ENCODE measurements around the gene SLC9A1.
A peak's percentile ranks its signal among the peaks of the same experiment; 100 is the strongest.

The SLC9A1 gene

DNA sequence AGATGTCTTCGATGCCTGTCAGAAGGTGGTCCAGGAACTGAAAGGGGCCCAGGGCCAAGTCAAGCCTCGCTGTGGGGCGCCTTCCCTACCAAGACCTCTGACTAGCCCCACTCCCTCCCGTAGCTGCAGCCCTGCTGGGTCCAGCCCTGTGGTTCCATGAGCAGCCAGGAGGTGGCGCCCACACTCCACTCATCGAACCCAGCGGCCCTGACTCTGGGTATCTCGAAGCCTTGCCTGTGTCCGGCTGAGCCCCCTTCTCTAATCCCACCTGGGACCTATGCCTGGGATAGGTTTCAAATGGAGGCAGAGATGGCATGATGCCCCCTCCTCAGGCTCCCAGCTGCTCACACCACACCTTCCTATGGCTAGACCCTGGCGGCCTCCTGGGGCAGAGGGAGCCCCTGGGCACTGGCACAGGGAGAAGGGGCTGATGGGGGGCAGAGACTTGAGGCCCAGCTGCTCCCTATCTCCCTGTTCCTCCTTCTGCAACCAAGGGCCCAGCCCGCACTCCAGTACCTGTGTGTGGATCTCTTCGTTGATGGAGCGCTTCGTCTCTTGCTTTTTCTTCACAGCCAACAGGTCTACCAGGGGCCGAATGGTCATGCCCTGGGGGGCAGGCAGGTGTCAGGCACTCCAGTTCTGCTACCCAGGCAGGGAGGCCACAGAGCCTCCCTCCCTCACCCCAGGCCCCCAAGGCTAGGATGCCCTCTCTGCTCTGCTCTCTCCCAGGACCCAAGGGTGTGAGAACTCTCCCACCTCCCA lies 52.0 kb downstream of the SLC9A1 start:
- peaks cover 9% of the 10 kb centered on the region for H3K36me3 ChIP-seq (ENCODE audit: control insufficient read depth, insufficient read depth, low read length)
- H3K4me1 ChIP-seq (ENCODE audit: control insufficient read depth, insufficient read depth, low read length) = peaks cover 17% of the 10 kb centered on the region
- no peak overlapping the region for H3K4me3 ChIP-seq (ENCODE audit: low read depth, low read length)
- no peak overlapping the region for H3K27ac ChIP-seq (ENCODE audit: low read depth, low read length)
- H3K9ac ChIP-seq (ENCODE audit: low read length) = no peak overlapping the region
- no peaks in the 10 kb centered on the region for H3K27me3 ChIP-seq (ENCODE audit: control insufficient read depth, insufficient read depth, low read length)
- H3K9me3 ChIP-seq (ENCODE audit: control insufficient read depth, insufficient read depth, low read depth, low read length) = no peaks in the 10 kb centered on the region

DNA sequence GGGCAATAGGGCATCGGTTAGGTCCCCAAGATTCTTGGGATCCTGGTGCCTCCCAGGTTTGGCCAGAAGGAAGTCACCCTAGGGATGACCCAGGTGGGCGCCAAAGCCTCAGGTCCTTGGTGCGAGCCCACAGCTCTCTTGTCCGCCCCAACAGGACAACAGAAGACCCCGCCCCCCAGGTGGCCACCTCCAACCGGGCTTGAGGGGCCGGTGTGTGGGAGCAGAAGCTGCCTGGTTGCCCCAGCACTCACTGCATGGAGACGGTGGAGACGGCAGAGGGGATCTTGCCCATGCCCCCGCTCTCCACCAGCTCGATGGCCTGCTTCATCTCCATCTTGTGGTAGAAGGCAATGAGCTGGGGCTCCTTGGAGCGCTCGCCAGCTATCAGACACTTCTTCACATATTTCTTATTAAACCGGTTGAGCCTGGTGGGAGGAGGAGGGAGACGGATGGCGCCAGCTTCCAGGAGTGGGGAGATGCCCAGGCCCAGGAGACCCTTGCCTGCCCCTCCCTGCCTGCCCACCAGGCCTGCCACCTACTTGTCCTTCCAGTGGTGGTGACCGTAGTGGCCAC lies 52.7 kb downstream of the SLC9A1 start:
- peaks cover 9% of the 10 kb centered on the region for H3K36me3 ChIP-seq (ENCODE audit: control insufficient read depth, insufficient read depth, low read length)
- peaks cover 17% of the 10 kb centered on the region for H3K4me1 ChIP-seq (ENCODE audit: control insufficient read depth, insufficient read depth, low read length)
- no peaks in the 10 kb centered on the region for H3K9me3 ChIP-seq (ENCODE audit: control insufficient read depth, insufficient read depth, low read depth, low read length)
- no peak overlapping the region for H3K27ac ChIP-seq (ENCODE audit: low read depth, low read length)
- no peaks in the 10 kb centered on the region for H3K27me3 ChIP-seq (ENCODE audit: control insufficient read depth, insufficient read depth, low read length)
- H3K4me3 ChIP-seq (ENCODE audit: low read depth, low read length) = no peak overlapping the region
- H3K9ac ChIP-seq (ENCODE audit: low read length) = no peak overlapping the region

DNA sequence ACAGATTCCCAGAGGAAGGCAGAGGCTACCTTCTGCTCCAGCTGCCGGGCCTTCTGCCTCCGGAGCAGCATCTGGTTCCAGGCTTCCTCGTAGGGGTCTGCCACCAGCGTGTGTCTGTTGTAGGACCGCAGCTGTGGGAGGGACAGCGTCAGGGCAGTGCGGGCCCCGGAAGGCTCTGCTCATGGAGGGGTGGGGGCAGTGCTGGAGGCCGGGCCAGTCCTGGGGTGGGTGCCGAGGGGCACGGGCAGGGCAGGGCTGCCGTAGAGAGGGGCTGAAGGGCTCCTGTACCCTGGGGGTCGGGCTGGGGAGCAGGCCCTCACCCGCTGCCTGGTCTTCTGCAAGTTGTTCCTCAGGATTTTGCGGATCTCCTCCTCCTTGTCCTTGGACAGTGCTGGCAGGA lies 53.2 kb downstream of the SLC9A1 start:
- peaks cover 17% of the 10 kb centered on the region for H3K4me1 ChIP-seq (ENCODE audit: control insufficient read depth, insufficient read depth, low read length)
- peaks cover 9% of the 10 kb centered on the region for H3K36me3 ChIP-seq (ENCODE audit: control insufficient read depth, insufficient read depth, low read length)
- H3K27me3 ChIP-seq (ENCODE audit: control insufficient read depth, insufficient read depth, low read length) = no peaks in the 10 kb centered on the region
- H3K27ac ChIP-seq (ENCODE audit: low read depth, low read length) = no peak overlapping the region
- H3K9me3 ChIP-seq (ENCODE audit: control insufficient read depth, insufficient read depth, low read depth, low read length) = no peaks in the 10 kb centered on the region
- no peak overlapping the region for H3K9ac ChIP-seq (ENCODE audit: low read length)
- H3K4me3 ChIP-seq (ENCODE audit: low read depth, low read length) = no peak overlapping the region

DNA sequence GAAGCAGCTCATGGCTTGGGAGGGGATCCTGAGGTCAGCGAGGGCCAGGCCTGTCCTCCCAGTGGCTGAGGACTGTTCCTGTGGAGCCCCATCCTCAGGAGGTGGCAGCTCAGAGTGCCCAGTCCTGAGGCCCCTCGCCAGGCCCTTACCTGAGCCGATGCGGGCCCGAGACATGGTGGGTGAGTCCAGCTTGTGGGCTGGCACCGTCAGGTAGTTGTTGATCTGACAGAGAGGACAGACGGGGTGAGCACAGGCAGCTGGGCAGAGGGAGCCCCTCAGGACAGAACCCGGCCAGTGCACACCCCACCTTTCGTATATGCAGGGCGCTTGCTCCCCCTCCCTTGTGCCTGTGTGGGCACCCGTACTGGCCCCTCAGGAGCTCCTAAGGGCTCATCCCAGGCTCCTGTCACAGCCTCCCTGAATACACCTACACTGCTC lies 53.9 kb downstream of the SLC9A1 start:
- peaks cover 17% of the 10 kb centered on the region for H3K4me1 ChIP-seq (ENCODE audit: control insufficient read depth, insufficient read depth, low read length)
- H3K4me3 ChIP-seq (ENCODE audit: low read depth, low read length) = no peak overlapping the region
- no peaks in the 10 kb centered on the region for H3K27me3 ChIP-seq (ENCODE audit: control insufficient read depth, insufficient read depth, low read length)
- no peak overlapping the region for H3K27ac ChIP-seq (ENCODE audit: low read depth, low read length)
- H3K36me3 ChIP-seq (ENCODE audit: control insufficient read depth, insufficient read depth, low read length) = peaks cover 9% of the 10 kb centered on the region
- H3K9me3 ChIP-seq (ENCODE audit: control insufficient read depth, insufficient read depth, low read depth, low read length) = no peaks in the 10 kb centered on the region
- H3K9ac ChIP-seq (ENCODE audit: low read length) = no peak overlapping the region

DNA sequence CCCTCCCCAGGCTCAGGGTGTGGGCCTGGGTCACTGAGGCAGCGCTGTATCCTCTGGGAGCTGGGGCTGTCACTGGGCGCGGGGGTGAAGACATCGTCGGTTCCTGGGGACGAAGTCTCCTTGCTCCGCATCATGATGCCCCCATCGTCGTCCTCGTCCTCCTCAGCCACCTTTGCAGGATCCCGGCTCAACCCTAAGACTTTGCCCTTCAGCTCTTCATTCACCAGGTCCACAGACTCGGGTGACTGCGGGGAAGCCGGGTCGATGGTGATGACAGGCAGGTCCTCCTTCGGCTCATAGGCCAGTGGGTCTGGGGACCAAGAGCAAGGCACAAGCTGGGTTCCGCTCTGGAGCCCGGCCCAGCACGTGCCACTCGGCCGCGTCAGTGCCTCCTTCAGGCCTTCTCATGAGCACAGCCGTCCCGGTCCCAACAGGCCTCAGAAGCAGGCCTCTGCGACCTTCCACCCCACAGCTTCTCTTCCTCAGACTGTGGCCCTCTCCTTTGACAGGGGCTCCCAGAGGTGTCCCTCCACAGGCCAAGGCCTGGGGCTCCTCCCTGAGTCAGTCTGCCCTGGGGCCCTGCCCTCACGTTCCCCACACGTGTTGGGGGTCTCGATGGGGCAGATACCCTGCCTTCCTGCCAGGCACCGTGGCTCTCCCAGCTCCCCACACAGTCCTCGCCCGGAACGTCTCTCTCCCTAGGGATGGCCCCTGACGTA lies 54.4 kb downstream of the SLC9A1 start:
- Histone ChIP-seq H3K9me3 (ENCODE audit: control insufficient read depth, insufficient read depth, low read depth, low read length) (no peaks in the 10 kb centered on the region), H3K4me3 (ENCODE audit: low read depth, low read length) (no peak overlapping the region), H3K27ac (ENCODE audit: low read depth, low read length) (no peak overlapping the region), H3K9ac (ENCODE audit: low read length) (no peak overlapping the region), H3K36me3 (ENCODE audit: control insufficient read depth, insufficient read depth, low read length) (peaks cover 4% of the 10 kb centered on the region), H3K4me1 (ENCODE audit: control insufficient read depth, insufficient read depth, low read length) (peaks cover 17% of the 10 kb centered on the region), H3K27me3 (ENCODE audit: control insufficient read depth, insufficient read depth, low read length) (no peaks in the 10 kb centered on the region)

DNA sequence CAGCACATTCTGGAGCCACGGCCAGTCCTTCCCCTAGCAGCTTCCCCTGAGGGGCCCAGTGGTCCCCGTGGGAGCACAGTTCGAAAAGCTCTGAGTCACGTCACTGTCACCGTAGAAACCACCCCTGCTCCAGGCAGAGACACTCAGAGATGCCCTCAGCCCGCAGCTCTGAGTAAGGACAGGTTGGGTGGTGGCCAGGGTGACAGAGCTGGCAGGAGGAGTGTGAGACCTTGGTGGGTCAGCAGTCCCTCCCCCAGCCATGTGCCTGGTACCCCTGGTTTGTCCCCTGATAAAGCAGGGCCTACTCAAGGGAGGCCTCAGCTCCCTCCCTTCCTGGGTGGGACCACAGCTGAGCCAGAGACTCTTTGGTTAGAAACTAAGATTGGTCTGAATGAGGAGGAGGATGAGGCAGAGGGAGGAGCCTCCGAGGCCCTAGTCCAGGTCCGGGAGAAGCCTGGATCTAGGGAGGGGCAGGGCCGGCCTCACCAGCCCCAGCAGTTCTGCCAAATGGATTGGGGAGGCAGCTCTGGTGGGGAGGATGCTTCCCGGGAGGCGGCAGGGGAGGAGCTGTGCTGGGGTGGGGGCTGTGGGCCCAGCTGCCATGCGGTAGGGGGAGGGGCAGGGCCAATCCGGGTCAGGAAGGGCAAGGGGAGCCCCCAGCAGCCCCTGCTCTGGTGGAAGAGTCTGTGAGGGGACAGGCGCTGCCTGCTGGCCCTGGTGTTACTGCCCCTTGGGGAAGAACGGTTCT lies 55.2 kb downstream of the SLC9A1 start:
- Histone ChIP-seq H3K4me1 (ENCODE audit: control insufficient read depth, insufficient read depth, low read length) (peaks cover 17% of the 10 kb centered on the region), H3K27ac (ENCODE audit: low read depth, low read length) (0 out of 2 replicates have a peak overlapping the region, but pooled peaks have one; percentile 17), H3K4me3 (ENCODE audit: low read depth, low read length) (no peak overlapping the region), H3K36me3 (ENCODE audit: control insufficient read depth, insufficient read depth, low read length) (peaks cover 4% of the 10 kb centered on the region; the same call in 1 of the 2 replicates), H3K9me3 (ENCODE audit: control insufficient read depth, insufficient read depth, low read depth, low read length) (no peaks in the 10 kb centered on the region), H3K27me3 (ENCODE audit: control insufficient read depth, insufficient read depth, low read length) (no peaks in the 10 kb centered on the region), H3K9ac (ENCODE audit: low read length) (peak overlapping the region; percentile 36)

DNA sequence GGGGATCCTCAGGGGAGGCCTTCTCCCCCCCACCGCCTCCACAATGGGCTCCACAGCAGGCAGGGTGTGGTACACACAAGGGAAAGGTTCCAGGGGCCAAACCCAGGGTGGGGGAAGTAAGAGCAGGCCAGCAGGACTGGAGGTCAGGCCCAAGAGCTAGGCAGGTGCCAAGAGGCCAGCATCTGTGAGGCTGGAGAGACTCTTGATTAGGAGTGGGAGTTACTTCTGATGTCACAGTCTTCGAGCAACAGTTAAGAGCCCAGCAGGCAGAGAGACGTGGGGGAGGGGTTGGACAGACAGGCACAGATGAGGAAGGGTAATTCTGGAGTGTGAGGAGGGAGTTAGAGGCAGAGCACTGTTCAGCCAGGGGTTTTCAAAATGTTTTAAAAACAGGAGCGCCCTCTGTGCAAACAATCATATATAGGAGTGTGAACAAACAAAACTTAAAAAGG lies 55.8 kb downstream of the SLC9A1 start:
- Histone ChIP-seq H3K27me3 (ENCODE audit: control insufficient read depth, insufficient read depth, low read length) (no peaks in the 10 kb centered on the region), H3K4me1 (ENCODE audit: control insufficient read depth, insufficient read depth, low read length) (peaks cover 17% of the 10 kb centered on the region), H3K36me3 (ENCODE audit: control insufficient read depth, insufficient read depth, low read length) (peaks cover 4% of the 10 kb centered on the region; the same call in 1 of the 2 replicates), H3K9ac (ENCODE audit: low read length) (peak overlapping the region; percentile 36), H3K4me3 (ENCODE audit: low read depth, low read length) (no peak overlapping the region), H3K9me3 (ENCODE audit: control insufficient read depth, insufficient read depth, low read depth, low read length) (no peaks in the 10 kb centered on the region), H3K27ac (ENCODE audit: low read depth, low read length) (0 out of 2 replicates have a peak overlapping the region, but pooled peaks have one; percentile 17)

DNA sequence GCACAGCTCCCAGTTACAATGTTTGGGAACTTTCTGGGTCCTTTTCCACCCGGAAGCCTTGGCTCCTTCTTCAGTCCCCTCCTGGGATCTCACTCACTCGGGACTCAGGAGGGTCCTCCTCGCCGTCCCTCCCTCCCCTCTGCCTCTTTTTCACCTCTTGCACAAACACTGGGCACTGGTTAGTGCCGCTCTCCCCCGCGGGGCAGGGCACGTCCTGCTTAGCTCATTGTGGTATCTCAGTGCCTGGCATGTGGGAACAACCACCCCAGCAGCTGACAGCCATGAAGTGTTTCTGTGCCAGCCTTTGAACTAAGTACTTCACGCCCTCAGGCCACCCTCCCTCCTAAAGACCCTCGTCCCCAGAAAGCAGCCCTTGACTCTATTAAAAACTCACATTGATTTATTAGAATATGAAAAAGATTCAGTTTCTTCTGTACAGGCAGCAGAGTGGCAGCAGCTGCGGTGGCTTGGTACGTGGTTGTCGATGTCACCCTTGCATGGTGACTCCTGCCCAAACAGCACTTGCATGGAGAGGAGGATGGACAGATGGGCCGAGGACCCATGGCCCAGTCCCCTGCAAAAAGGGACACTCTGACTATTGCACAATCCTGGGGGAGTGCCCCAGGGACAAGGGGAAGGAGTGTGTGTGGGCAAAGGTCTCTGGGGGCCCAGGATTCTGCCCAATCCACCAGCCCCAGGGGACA lies 56.3 kb downstream of the SLC9A1 start:
- H3K36me3 ChIP-seq (ENCODE audit: control insufficient read depth, insufficient read depth, low read length) = peaks cover 4% of the 10 kb centered on the region; the same call in 1 of the 2 replicates
- no peaks in the 10 kb centered on the region for H3K9me3 ChIP-seq (ENCODE audit: control insufficient read depth, insufficient read depth, low read depth, low read length)
- no peak overlapping the region for H3K4me3 ChIP-seq (ENCODE audit: low read depth, low read length)
- no peak overlapping the region for H3K27ac ChIP-seq (ENCODE audit: low read depth, low read length)
- H3K9ac ChIP-seq (ENCODE audit: low read length) = peak overlapping the region; percentile 35
- peaks cover 17% of the 10 kb centered on the region for H3K4me1 ChIP-seq (ENCODE audit: control insufficient read depth, insufficient read depth, low read length)
- no peaks in the 10 kb centered on the region for H3K27me3 ChIP-seq (ENCODE audit: control insufficient read depth, insufficient read depth, low read length)

DNA sequence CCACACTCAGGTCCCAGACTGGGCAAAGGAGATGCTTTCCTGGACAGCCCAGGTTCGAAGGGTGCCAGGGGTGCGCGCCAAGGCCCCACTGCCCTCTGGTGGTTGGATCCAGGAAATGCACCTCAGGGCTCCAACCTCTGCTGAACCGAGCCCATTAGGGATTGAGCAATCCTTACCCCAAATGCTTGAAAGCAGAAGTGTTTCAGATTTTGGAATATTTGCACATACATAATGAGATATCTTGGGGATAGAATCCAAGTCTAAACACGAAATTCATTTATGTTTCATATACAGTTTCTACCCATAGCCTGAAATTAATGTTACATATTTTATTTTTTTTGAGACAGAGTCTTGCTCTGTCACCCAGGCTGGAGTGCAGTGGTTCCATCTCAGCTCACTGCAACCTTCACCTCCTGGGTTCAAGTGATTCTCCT lies 57.4 kb downstream of the SLC9A1 start:
- Histone ChIP-seq H3K27ac (ENCODE audit: low read depth, low read length) (no peak overlapping the region), H3K4me3 (ENCODE audit: low read depth, low read length) (no peak overlapping the region), H3K9me3 (ENCODE audit: control insufficient read depth, insufficient read depth, low read depth, low read length) (no peaks in the 10 kb centered on the region), H3K9ac (ENCODE audit: low read length) (no peak overlapping the region), H3K36me3 (ENCODE audit: control insufficient read depth, insufficient read depth, low read length) (peaks cover 4% of the 10 kb centered on the region; the same call in 1 of the 2 replicates), H3K27me3 (ENCODE audit: control insufficient read depth, insufficient read depth, low read length) (no peaks in the 10 kb centered on the region), H3K4me1 (ENCODE audit: control insufficient read depth, insufficient read depth, low read length) (peaks cover 17% of the 10 kb centered on the region)

DNA sequence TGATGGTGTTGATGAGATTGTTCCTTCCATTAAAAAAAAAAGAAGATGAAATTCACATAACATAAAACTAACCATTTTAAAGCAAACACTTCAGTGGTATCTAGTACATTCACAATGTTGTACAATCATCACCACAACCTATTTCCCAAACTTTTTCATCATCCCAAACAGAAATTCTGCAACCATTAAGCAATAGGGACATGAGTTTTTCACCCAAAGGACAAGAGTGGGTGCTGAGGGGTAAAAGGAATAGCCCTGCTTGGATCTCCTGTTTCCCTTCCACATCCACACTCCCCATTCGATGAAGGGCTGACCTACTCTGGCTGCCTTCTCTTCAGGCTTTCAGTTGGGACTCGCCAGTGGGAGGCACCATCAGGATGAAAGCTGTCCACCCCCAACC lies 59.3 kb downstream of the SLC9A1 start:
- Histone ChIP-seq H3K4me1 (ENCODE audit: control insufficient read depth, insufficient read depth, low read length) (peaks cover 17% of the 10 kb centered on the region), H3K27ac (ENCODE audit: low read depth, low read length) (no peak overlapping the region), H3K36me3 (ENCODE audit: control insufficient read depth, insufficient read depth, low read length) (no peaks in the 10 kb centered on the region), H3K4me3 (ENCODE audit: low read depth, low read length) (no peak overlapping the region), H3K27me3 (ENCODE audit: control insufficient read depth, insufficient read depth, low read length) (no peaks in the 10 kb centered on the region), H3K9ac (ENCODE audit: low read length) (no peak overlapping the region), H3K9me3 (ENCODE audit: control insufficient read depth, insufficient read depth, low read depth, low read length) (no peaks in the 10 kb centered on the region)
